CD14-positive monocyte (primary cell): ENCODE results near the gene IZUMO1R. TPM values are rescaled to one million over a fixed set of nuclear protein-coding genes. Genes with fewer than 3 reads are reported as not detected.

Experiments
- DNase-seq, 3 donors: peaks; one replicate each; pipeline ENCODE4 v3.0.0-alpha.2; 2011 to 2022
- H2AFZ ChIP-seq: 2 replicates; pipeline ENCODE4 v1.6.0; 2012; ENCODE audit warnings: mild to moderate bottlenecking, low read depth, low read length, inconsistent platforms; ENCODE audit not compliant: insufficient read depth, poor library complexity, severe bottlenecking
- H3K27ac ChIP-seq, 2 donors: 1 replicate in 1 of 2; 2 replicates in 1 of 2; pipeline ENCODE4 v1.5.1; 2012 to 2013; ENCODE audit warnings: low read length in 2 of 2, control low read depth in 1 of 2, inconsistent platforms in 1 of 2, low read depth in 1 of 2, mild to moderate bottlenecking in 1 of 2
- H3K27me3 ChIP-seq, 2 donors: one replicate each; pipeline versions ENCODE4 v1.6.0 to v1.6.1; 2011 to 2013; ENCODE audit warnings: low read length in 2 of 2; ENCODE audit not compliant: control insufficient read depth in 2 of 2, insufficient read depth in 2 of 2
- H3K36me3 ChIP-seq, 2 donors: replicated peaks in 1 of 2; 1 replicate in 1 of 2; 2 replicates in 1 of 2; pipeline versions ENCODE4 v1.5.1 to v1.6.1; 2012 to 2013; ENCODE audit warnings: low read length in 2 of 2, control low read depth in 1 of 2, inconsistent platforms in 1 of 2, mild to moderate bottlenecking in 1 of 2; ENCODE audit not compliant: insufficient read depth in 2 of 2, control insufficient read depth in 1 of 2
- H3K4me1 ChIP-seq, 2 donors: 1 replicate in 1 of 2; 2 replicates in 1 of 2; pipeline versions ENCODE4 v1.5.1 to v1.6.1; 2012 to 2013; ENCODE audit warnings: low read length in 2 of 2, control low read depth in 1 of 2, inconsistent platforms in 1 of 2, mild to moderate bottlenecking in 1 of 2, moderate library complexity in 1 of 2; ENCODE audit not compliant: insufficient read depth in 2 of 2, control insufficient read depth in 1 of 2
- H3K4me2 ChIP-seq: replicated peaks from 2 replicates; pipeline ENCODE3; 2012; ENCODE audit warnings: low read length, moderate library complexity, mild to moderate bottlenecking; ENCODE audit not compliant: poor library complexity, severe bottlenecking; ENCODE audit errors: extremely low read depth
- H3K4me3 ChIP-seq, 3 experiments: fragments of 200-600 bp in 1 of 3; sonication (generic) in 1 of 3; replicated peaks in 1 of 3; 1 replicate in 2 of 3; 2 replicates in 1 of 3; pipeline ENCODE4 v1.5.1; 2011 to 2013; ENCODE audit warnings: low read length in 3 of 3, mild to moderate bottlenecking in 3 of 3, control low read depth in 2 of 3, low read depth in 2 of 3, inconsistent platforms in 1 of 3, moderate library complexity in 1 of 3
- H3K79me2 ChIP-seq: 2 replicates; pipeline ENCODE4 v1.6.0; 2012; ENCODE audit warnings: mild to moderate bottlenecking, control low read depth, inconsistent platforms, low read length, moderate library complexity; ENCODE audit not compliant: insufficient read depth
- H3K9ac ChIP-seq: 2 replicates; pipeline ENCODE4 v1.6.0; 2017; ENCODE audit warnings: low read length, mild to moderate bottlenecking; ENCODE audit not compliant: insufficient read depth, poor library complexity, severe bottlenecking
- H3K9me3 ChIP-seq, 2 donors: replicated peaks in 1 of 2; 1 replicate in 1 of 2; 2 replicates in 1 of 2; pipeline versions ENCODE4 v1.5.1 to v1.6.1; 2012 to 2013; ENCODE audit warnings: low read length in 2 of 2, control low read depth in 1 of 2; ENCODE audit not compliant: control insufficient read depth in 1 of 2, insufficient read depth in 1 of 2
- H4K20me1 ChIP-seq: 2 replicates; pipeline ENCODE4 v1.6.0; 2012; ENCODE audit warnings: mild to moderate bottlenecking, low read length, control low read depth, moderate library complexity; ENCODE audit not compliant: insufficient read depth
- H3K27ac Mint-ChIP-seq, 7 donors: one replicate each; pipeline ENCODE4 v1.8.0; 2020; ENCODE audit warnings: mild to moderate bottlenecking in 7 of 7, mixed read lengths in 7 of 7, moderate library complexity in 6 of 7, inconsistent platforms in 2 of 7
- H3K27me3 Mint-ChIP-seq, 3 donors: one replicate each; pipeline ENCODE4 v1.8.0; 2021 to 2022; ENCODE audit warnings: low read depth in 3 of 3, mild to moderate bottlenecking in 3 of 3, mixed read lengths in 3 of 3, moderate library complexity in 3 of 3, inconsistent platforms in 1 of 3
- H3K36me3 Mint-ChIP-seq, 2 donors: one replicate each; pipeline ENCODE4 v1.8.0; 2020; ENCODE audit warnings: mixed read lengths in 2 of 2, inconsistent platforms in 1 of 2, mild to moderate bottlenecking in 1 of 2
- H3K4me1 Mint-ChIP-seq: one replicate; pipeline ENCODE4 v1.8.0; 2020; ENCODE audit warnings: mild to moderate bottlenecking, mixed read lengths
- H3K4me3 Mint-ChIP-seq, 2 donors: one replicate each; pipeline ENCODE4 v1.8.0; 2020; ENCODE audit warnings: mild to moderate bottlenecking in 2 of 2, mixed read lengths in 2 of 2, moderate library complexity in 1 of 2
- H3K9me3 Mint-ChIP-seq, 7 donors: one replicate each; pipeline ENCODE4 v1.8.0; 2020 to 2022; ENCODE audit warnings: mixed read lengths in 7 of 7, mild to moderate bottlenecking in 6 of 7, moderate library complexity in 6 of 7, inconsistent platforms in 2 of 7
- CTCF ChIP-seq: fragments of 200-600 bp; IDR thresholded peaks from one replicate; pipeline ENCODE4 v1.8.0; 2022; ENCODE audit warnings: antibody characterized with exemption, mild to moderate bottlenecking
- WGBS: methylation state at CpG from one replicate; pipeline ENCODE4 v1.1.5; 2013; ENCODE audit warnings: missing lambda C conversion rate; ENCODE audit not compliant: insufficient coverage; 5-methylcytosine and 5-hydroxymethylcytosine counted together
- intact Hi-C, 2 donors: fragments of 100-400 bp; cut with micrococcal nuclease; formaldehyde crosslinking; loops; one replicate each; pipeline versions ENCODE4 v1.15.0 to v1.15.1; 2023
- polyA plus RNA-seq, 3 donors: library from polyadenylated mRNA; depleted of rRNA in 1 of 3; unstranded in 2 of 3; stranded (reverse) in 1 of 3; fragments of 300-500 nt in 2 of 3; fragments of >200 nt in 1 of 3; fragmentation: Illumina TruSeq in 2 of 3; gene quantifications; 1 replicate in 2 of 3; 2 replicates in 1 of 3; pipeline ENCODE4 v1.2.3, GENCODE V29; 2012 to 2021

IZUMO1R gene
- polyA plus RNA-seq, 3 donors = not detected

- Mint-ChIP-seq H3K4me3 (no peak overlapping the region), H3K4me1 (no peaks in the 10 kb centered on the region), H3K27me3 (peaks cover 1 to 3% (median 2%) of the 10 kb centered on the region in 3 donors), H3K27ac (no peak overlapping the region), H3K9me3 (peaks cover 0 to 7% (median 4%) of the 10 kb centered on the region in 7 donors), H3K36me3 (no peaks in the 10 kb centered on the region)
- Histone ChIP-seq H3K27ac (no peak overlapping the region), H3K9me3 (no peaks in the 10 kb centered on the region), H3K27me3 (no peaks in the 10 kb centered on the region), H2AFZ (no peak overlapping the region), H3K79me2 (no peaks in the 10 kb centered on the region), H4K20me1 (no peaks in the 10 kb centered on the region), H3K36me3 (no peaks in the 10 kb centered on the region), H3K4me3 (no peak overlapping the region), H3K4me2 (no peak overlapping the region), H3K9ac (no peak overlapping the region), H3K4me1 (no peaks in the 10 kb centered on the region)
- no peak for TF ChIP-seq CTCF
- no peak for DNase-seq
- intact Hi-C loops = no loop called here
These were observed 20.7 kb upstream of the IZUMO1R start for GRCh38 chr11:94283678-94284077.

- Mint-ChIP-seq H3K4me1 (no peaks in the 10 kb centered on the region), H3K9me3 (peaks cover 0 to 10% (median 3%) of the 10 kb centered on the region in 7 donors), H3K27me3 (peaks cover 0 to 5% (median 0%) of the 10 kb centered on the region in 3 donors), H3K4me3 (no peak overlapping the region), H3K27ac (no peak overlapping the region), H3K36me3 (no peaks in the 10 kb centered on the region)
- Histone ChIP-seq H3K27me3 (no peaks in the 10 kb centered on the region), H3K36me3 (no peaks in the 10 kb centered on the region), H4K20me1 (no peaks in the 10 kb centered on the region), H3K27ac (no peak overlapping the region), H3K4me3 (no peak overlapping the region), H3K79me2 (no peaks in the 10 kb centered on the region), H3K4me1 (no peaks in the 10 kb centered on the region), H3K9me3 (no peaks in the 10 kb centered on the region), H3K4me2 (no peak overlapping the region), H2AFZ (no peak overlapping the region), H3K9ac (no peak overlapping the region)
- intact Hi-C loops = no loop called here
- no peak for TF ChIP-seq CTCF
- WGBS = 20% methylated on average over 1 of the region's 1 CpG
- no peak for DNase-seq
These were observed 8.8 kb upstream of the IZUMO1R start for GRCh38 chr11:94295534-94295933.
